Activated B cell treated with CpG ODN at 0.5 μM for 24 hours (primary cell): ENCODE data around the gene NDUFB2. TPM values are rescaled to one million over a fixed set of nuclear protein-coding genes. Genes with fewer than 3 reads are reported as not detected.
A peak's percentile ranks its signal among the peaks of the same experiment; 100 is the strongest.

ENCODE experiments used
- ATAC-seq: fragments of 200-7000 bp; cut with Tn5 transposase; one replicate; pipeline ENCODE4 v1.10.0; 2021; ENCODE audit warnings: low read depth, mild to moderate bottlenecking, moderate library complexity
- CTCF ChIA-PET: fragments of 350-600 bp; sonication (Branson Sonifier 250); formaldehyde crosslinking; loops from one replicate; lab custom pipeline; 2021; ENCODE audit warnings: antibody characterized with exemption; lab: Charles Lee
- POLR2A ChIA-PET: fragments of 350-600 bp; sonication (Branson Sonifier 250); formaldehyde crosslinking; loops from one replicate; lab custom pipeline; 2021; ENCODE audit warnings: antibody characterized with exemption; lab: Charles Lee
- DNase-seq: peaks from one replicate; pipeline ENCODE4 v3.0.0; 2022
- H3K27ac Mint-ChIP-seq: one replicate; pipeline ENCODE4 v1.8.0; 2020; ENCODE audit warnings: mixed read lengths
- H3K27me3 Mint-ChIP-seq: one replicate; pipeline ENCODE4 v1.8.0; 2021; ENCODE audit warnings: mixed read lengths
- H3K36me3 Mint-ChIP-seq: one replicate; pipeline ENCODE4 v1.8.0; 2021; ENCODE audit warnings: low read depth, mixed read lengths
- H3K4me1 Mint-ChIP-seq: one replicate; pipeline ENCODE4 v1.8.0; 2021; ENCODE audit warnings: mixed read lengths
- H3K4me3 Mint-ChIP-seq: one replicate; pipeline ENCODE4 v1.8.0; 2020; ENCODE audit warnings: mild to moderate bottlenecking, mixed read lengths
- H3K9me3 Mint-ChIP-seq: one replicate; pipeline ENCODE4 v1.8.0; 2020; ENCODE audit warnings: mixed read lengths
- CTCF ChIP-seq: fragments of 200-600 bp; IDR thresholded peaks from one replicate; pipeline ENCODE4 v1.8.0; 2022; ENCODE audit warnings: antibody characterized with exemption, mild to moderate bottlenecking
- intact Hi-C: fragments of 100-400 bp; cut with micrococcal nuclease; formaldehyde crosslinking; loops from one replicate; pipeline ENCODE4 v1.15.1; 2024
- total RNA-seq: library from RNA; stranded (reverse); gene quantifications from 2 replicates; pipeline ENCODE4 v1.2.3, GENCODE V29; 2022

Gene NDUFB2
- total RNA-seq, 1 donor from 2014 or later, result 140 TPM

GRCh38 chr7:140653319-140654108 is 43.0 kb upstream of the NDUFB2 start:
- ATAC-seq (no peak), DNase-seq (peak; percentile 28)
- H3K27me3 Mint-ChIP-seq, result peaks cover 2% of the 10 kb centered on the region
- POLR2A ChIA-PET, result interaction anchor here (1.1 to 1.3 kb wide), 2 partner anchors 19 to 177 kb away, joined by 3 read pairs; partner anchors contain the start of gene ADCK2
- H3K27ac Mint-ChIP-seq, result no peak overlapping the region
- H3K36me3 Mint-ChIP-seq, result no peaks in the 10 kb centered on the region
- intact Hi-C loops, result loop anchor here (1.0 kb wide), 2 partner anchors 135 to 178 kb away; no protein-coding TSS in a partner anchor
- H3K9me3 Mint-ChIP-seq, result no peaks in the 10 kb centered on the region
- H3K4me3 Mint-ChIP-seq, result no peak overlapping the region
- H3K4me1 Mint-ChIP-seq, result peaks cover 20% of the 10 kb centered on the region
- peak; percentile 31 for TF ChIP-seq CTCF
- CTCF ChIA-PET, result interaction anchor here (0.6 to 4.4 kb wide), 9 partner anchors 12 to 177 kb away, joined by 3 to 50 read pairs (median 3); no protein-coding TSS in a partner anchor

GRCh38 chr7:140654109-140654387 is 42.5 kb upstream of the NDUFB2 start:
- DNase-seq (no peak), ATAC-seq (no peak)
- Mint-ChIP-seq H3K4me1 (peaks cover 20% of the 10 kb centered on the region), H3K36me3 (no peaks in the 10 kb centered on the region), H3K9me3 (no peaks in the 10 kb centered on the region), H3K27ac (no peak overlapping the region), H3K4me3 (no peak overlapping the region), H3K27me3 (peaks cover 2% of the 10 kb centered on the region)
- ChIA-PET CTCF (interaction anchor here (0.6 to 4.4 kb wide), 9 partner anchors 12 to 177 kb away, joined by 3 to 50 read pairs (median 3); no protein-coding TSS in a partner anchor), POLR2A (interaction anchor here (1.1 to 1.3 kb wide), 2 partner anchors 19 to 177 kb away, joined by 3 read pairs; partner anchors contain the start of gene ADCK2)
- no peak for TF ChIP-seq CTCF
- intact Hi-C loops, result no loop called here

GRCh38 chr7:140654661-140655060 is 41.8 kb upstream of the NDUFB2 start:
- Mint-ChIP-seq H3K9me3 (no peaks in the 10 kb centered on the region), H3K4me3 (no peak overlapping the region), H3K27me3 (peaks cover 2% of the 10 kb centered on the region), H3K4me1 (peaks cover 20% of the 10 kb centered on the region), H3K36me3 (no peaks in the 10 kb centered on the region), H3K27ac (no peak overlapping the region)
- no peak for ATAC-seq
- no peak for DNase-seq
- CTCF ChIA-PET, result interaction anchor here (1.0 to 4.4 kb wide), 2 partner anchors 20 to 137 kb away, joined by 3 to 50 read pairs; no protein-coding TSS in a partner anchor
- intact Hi-C loops, result loop anchor here (5.0 kb wide), 1 partner anchor 358 kb away; the partner anchor contains the start of gene MRPS33
- TF ChIP-seq CTCF, result no peak
- POLR2A ChIA-PET, result no interaction called here

- peak overlapping the region; percentile 90 for H3K27ac Mint-ChIP-seq
- ATAC-seq, result no peak
- DNase-seq, result no peak
- peaks cover 20% of the 10 kb centered on the region for H3K4me1 Mint-ChIP-seq
- no peak for TF ChIP-seq CTCF
- peak overlapping the region; percentile 79 for H3K4me3 Mint-ChIP-seq
- H3K36me3 Mint-ChIP-seq, result no peaks in the 10 kb centered on the region
- intact Hi-C loops, result loop anchor here (1.0 to 5.0 kb wide), 3 partner anchors 18 to 463 kb away; partner anchors contain the start of gene MRPS33
- ChIA-PET CTCF (interaction anchor here (1.2 to 1.9 kb wide), 2 partner anchors 138 to 356 kb away, joined by 3 to 4 read pairs; no protein-coding TSS in a partner anchor), POLR2A (interaction anchor here (1.0 to 1.4 kb wide), 2 partner anchors 17 to 178 kb away, joined by 3 to 4 read pairs; partner anchors contain the start of gene ADCK2)
- no peaks in the 10 kb centered on the region for H3K9me3 Mint-ChIP-seq
- H3K27me3 Mint-ChIP-seq, result peaks cover 2% of the 10 kb centered on the region
Observed at GRCh38 chr7:140655511-140656408, 40.7 kb upstream of the NDUFB2 start.
